Muscle of back (tissue), 11 donors: ENCODE data around the gene BUD31. TPM values are rescaled to one million over a fixed set of nuclear protein-coding genes. Genes with fewer than 3 reads are reported as not detected.

Source experiments
- DNase-seq, 3 donors: peaks; one replicate each; pipeline versions ENCODE4 v3.0.0 to v3.0.0-alpha.2; 2013
- polyA plus RNA-seq, 10 donors: library from polyadenylated mRNA; unstranded; fragments of 120-200 nt; gene quantifications; one replicate each; pipeline ENCODE4 v1.2.1, GENCODE V29; 2013; ENCODE audit not compliant: insufficient read length in 10 of 10

Gene BUD31
- polyA plus RNA-seq, 10 donors: 64.2 to 90.1 (median 78.7) TPM

DNA sequence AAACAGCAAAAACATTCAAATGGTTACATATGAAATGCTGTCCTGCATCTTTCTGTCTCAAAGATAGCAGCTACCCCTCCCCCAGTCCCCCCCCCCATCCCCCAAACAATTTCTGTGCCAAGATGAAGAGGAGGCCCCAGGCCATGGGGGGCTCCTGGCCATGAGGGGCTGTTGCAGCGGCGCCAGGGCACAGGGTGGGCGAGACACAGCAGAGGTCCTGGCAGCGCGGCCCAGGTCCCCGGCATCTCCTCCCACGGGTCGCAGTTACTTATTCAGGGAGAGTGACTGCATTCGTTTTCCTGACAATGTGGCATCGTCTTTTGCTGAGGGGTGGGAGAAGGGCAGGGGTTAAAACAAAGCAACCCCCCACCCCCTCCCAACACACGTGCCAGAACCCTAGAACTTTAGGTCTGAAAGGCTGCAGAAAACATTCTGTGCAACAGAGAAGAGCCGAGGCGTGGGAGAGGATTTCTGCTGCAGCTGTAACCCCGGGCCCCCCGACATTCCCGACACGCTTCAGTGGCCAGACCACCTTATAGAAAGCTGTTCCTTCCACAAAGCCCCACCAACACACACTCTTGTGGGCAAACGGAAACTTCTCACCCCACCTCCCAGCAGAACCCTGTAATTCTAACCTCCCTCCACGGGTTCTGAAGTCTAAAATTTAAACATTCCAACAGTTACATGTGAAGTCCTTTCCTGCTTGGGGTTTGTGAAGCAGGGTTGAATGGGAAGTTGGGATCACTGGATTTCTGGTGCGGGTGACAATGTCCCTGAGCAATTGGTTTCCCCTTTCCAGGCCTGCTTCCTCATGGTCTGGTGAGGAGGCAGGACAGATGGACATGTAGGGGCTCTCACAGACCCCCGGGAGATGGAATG, 12.1 kb upstream of the BUD31 start:
- DNase-seq: no peak

GRCh38 chr7:99397297-99397983, 11.3 kb upstream of the BUD31 start:
- DNase-seq: no peak

- DNase-seq: no peak
Observed at GRCh38 chr7:99398891-99399445, 9.8 kb upstream of the BUD31 start.

DNA sequence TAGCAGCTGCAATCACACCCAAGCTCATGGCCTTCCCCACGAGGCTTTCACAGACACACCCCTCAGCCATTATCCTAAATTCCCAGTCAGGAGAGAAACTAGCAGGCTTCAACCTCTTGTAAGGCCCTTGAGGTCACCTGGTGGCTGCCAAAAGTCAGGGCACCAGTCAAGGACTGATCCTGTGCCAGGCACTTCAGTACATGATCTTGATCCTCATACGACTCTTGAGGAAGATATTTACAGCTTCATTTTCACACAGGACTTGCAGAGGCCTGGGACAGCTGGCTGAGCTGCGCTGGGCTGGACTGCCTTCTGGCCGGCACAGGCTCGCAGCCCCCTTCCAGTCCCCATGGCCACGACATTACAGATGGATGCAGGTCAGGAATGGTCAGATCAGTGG, 9.2 kb upstream of the BUD31 start:
- DNase-seq: no peak

GRCh38 chr7:99402854-99403253, 5.9 kb upstream of the BUD31 start:
- no peak for DNase-seq

GRCh38 chr7:99403764-99404163, 5.0 kb upstream of the BUD31 start:
- DNase-seq: no peak

DNA sequence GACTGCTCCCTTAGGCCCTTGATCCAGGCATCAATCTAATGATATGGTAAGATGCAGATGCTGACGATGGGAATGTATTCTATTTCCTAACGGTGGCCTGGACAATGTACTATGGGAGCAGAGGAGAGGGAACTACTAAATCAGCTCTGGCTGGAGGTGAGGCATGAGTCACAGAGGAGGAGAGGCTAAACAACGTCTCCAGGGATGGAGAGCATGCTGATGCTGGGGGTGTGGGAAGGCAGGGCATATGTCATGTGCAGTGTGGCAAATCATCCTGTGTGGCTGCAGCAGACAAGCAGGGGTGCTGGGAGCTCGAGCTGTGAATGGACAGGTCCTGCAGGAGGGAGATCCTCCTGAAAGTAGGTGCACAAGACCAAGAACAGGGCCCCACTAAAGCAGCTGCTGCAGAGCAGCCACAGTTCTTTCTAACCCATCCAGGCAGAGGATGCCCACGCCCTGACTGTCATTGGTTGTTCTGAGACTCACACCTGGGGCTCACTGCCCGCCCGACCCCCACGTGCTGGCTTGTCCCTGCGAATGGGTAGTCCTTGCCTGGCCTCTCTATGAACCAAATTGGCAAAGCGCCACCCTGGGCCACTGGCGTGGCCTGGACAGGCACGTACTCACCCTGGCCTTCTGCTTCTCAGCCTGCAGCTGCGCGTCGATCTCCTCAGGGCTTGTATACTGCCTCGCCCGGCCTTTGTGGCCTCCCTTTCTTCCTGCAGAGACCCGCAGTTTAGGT, 4.4 kb upstream of the BUD31 start:
- no peak for DNase-seq

- no peak for DNase-seq
Observed at GRCh38 chr7:99404977-99405320, 3.8 kb upstream of the BUD31 start.

DNA sequence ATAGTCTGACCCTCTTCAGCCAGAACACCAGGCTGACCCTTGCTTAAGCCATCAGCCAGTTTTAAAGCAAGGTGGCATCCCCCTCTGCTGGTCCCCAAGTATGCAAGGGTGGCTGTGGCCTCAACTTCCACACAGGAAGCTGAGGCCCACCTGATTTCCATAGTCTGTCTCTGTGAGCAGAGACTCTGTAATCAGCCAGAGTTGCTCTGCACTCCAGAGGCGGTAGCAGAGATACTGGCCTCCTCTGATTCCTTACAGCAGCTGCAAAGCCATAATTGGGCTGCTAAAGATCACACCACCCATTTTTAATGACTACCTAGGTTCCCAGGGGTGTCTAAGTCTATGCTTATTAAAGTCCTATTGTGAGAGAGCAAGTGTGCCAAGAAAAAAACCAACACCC, 2.2 kb upstream of the BUD31 start:
- DNase-seq: no peak

- peak in 2 of 3 donors; percentile 37 to 52 for DNase-seq
Observed at GRCh38 chr7:99407872-99408378, 844 bp upstream of the BUD31 start.

DNA sequence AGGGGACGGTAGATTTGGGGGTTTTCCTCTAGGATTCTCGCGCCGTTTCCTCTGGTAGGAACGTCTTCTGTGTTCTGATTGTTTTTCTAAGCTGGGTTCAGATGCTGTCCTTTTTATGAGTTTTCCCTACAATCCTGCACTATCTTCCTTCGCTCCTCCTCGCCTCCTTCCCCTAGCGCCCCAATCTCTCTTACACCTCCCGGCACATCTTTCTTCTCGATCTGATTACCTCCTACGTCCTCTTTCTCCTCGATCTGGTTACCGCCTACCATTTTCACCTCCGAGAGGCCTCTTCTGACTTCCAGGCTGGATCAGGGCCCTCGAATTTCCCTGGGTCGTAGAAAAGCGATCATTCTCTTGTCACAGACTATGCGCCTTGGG, 413 bp downstream of the BUD31 start:
- DNase-seq: no peak

- DNase-seq: no peak
Observed at GRCh38 chr7:99409806-99410205, 1.0 kb downstream of the BUD31 start.

GRCh38 chr7:99410635-99411034, 1.9 kb downstream of the BUD31 start:
- no peak for DNase-seq

- DNase-seq: peak in 1 of 3 donors; percentile 53
Observed at GRCh38 chr7:99415513-99416127, 6.9 kb downstream of the BUD31 start.

DNA sequence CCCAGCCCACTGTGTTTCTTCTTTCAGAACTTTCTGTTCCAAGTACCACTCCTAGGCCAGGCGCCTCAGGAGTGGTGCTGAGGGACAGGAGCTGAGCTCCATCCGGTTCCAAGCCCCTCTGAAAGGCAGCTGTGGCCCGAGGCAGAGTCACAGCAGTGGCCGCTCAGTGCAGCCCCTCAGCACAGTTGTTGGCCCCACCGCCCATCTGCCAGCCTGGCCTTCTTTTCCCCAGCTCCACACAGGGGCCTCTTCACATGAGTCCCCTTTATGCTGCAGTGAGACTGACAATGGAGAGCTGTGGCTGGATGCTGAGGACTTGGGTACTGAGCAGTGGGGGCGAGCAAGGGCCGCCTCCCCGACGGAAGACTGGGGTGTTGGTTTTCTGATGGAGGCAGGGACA, 9.5 kb downstream of the BUD31 start:
- DNase-seq: no peak

GRCh38 chr7:99419323-99420021, 10.7 kb downstream of the BUD31 start:
- no peak for DNase-seq

- no peak for DNase-seq
Observed at GRCh38 chr7:99420213-99420612, 11.4 kb downstream of the BUD31 start.

GRCh38 chr7:99420986-99421385, 12.2 kb downstream of the BUD31 start:
- DNase-seq: no peak

DNA sequence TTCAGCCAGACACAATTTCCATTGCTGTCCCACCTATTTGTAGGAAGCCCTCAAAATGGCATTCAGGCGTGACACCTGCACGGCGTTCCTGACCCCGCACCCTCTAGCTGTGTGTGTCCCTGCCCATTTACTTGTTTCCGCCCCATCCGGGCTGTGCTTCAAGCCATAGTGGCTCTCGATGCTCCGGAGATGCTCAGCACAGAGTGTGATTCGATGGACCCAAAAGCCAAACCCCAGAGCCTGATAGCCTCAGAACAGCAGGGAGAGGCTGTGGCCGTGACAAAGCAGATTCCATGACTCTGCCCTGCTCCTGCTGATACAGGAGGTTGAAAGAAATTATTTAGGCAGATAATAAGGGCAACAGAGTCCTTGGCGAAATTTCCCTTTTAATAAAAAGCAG, 13.4 kb downstream of the BUD31 start:
- no peak for DNase-seq

GRCh38 chr7:99422625-99423024, 13.9 kb downstream of the BUD31 start:
- DNase-seq: no peak
